SK-N-SH treated with all-trans-retinoic acid at 6 μM for 48 hours (cell line): ENCODE measurements around the gene NAV3.

Experiments used
- ATAC-seq: fragments of 200-7000 bp; cut with Tn5 transposase; 3 replicates; pipeline ENCODE4 v1.9.1; 2020; ENCODE audit warnings: mild to moderate bottlenecking, moderate library complexity
- ARNTL ChIP-seq: fragments of 450-650 bp; formaldehyde crosslinking; IDR thresholded peaks from 2 replicates; pipeline ENCODE4 v1.5.0; 2020; ENCODE audit warnings: low read depth, mild to moderate bottlenecking, moderate library complexity, borderline replicate concordance
- BACH2 ChIP-seq: fragments of 250-450 bp; sonication (Bioruptor Pico); IDR thresholded peaks from 2 replicates; pipeline ENCODE4 v1.9.0; 2021; ENCODE audit warnings: mild to moderate bottlenecking, borderline replicate concordance
- CSDC2 ChIP-seq: fragments of 250-450 bp; sonication (Bioruptor Pico); IDR thresholded peaks from 2 replicates; pipeline ENCODE4 v1.5.0; 2020; ENCODE audit warnings: mild to moderate bottlenecking, moderate library complexity
- ESRRG ChIP-seq: fragments of 250-450 bp; sonication (Bioruptor Pico); IDR thresholded peaks from 2 replicates; pipeline ENCODE4 v1.6.1; 2021; ENCODE audit warnings: mild to moderate bottlenecking
- GLIS3 ChIP-seq: fragments of 250-450 bp; sonication (Bioruptor Pico); IDR thresholded peaks from 2 replicates; pipeline ENCODE4 v1.5.0; 2020; ENCODE audit warnings: mild to moderate bottlenecking, moderate library complexity
- ISL1 ChIP-seq: fragments of 250-450 bp; sonication (Bioruptor Pico); IDR thresholded peaks from 2 replicates; pipeline ENCODE4 v2.1.2; 2022; ENCODE audit warnings: mild to moderate bottlenecking, moderate library complexity
- OSR1 ChIP-seq: fragments of 250-450 bp; sonication (Bioruptor Pico); IDR thresholded peaks from 2 replicates; pipeline ENCODE4 v1.8.0; 2022; ENCODE audit warnings: moderate library complexity, mild to moderate bottlenecking, inconsistent platforms
- PATZ1 ChIP-seq: fragments of 250-450 bp; sonication (Bioruptor Pico); IDR thresholded peaks from 2 replicates; pipeline ENCODE4 v1.8.0; 2020; ENCODE audit warnings: mild to moderate bottlenecking, moderate library complexity, borderline replicate concordance
- PPARA ChIP-seq: fragments of 250-450 bp; sonication (Bioruptor Pico); IDR thresholded peaks from 2 replicates; pipeline ENCODE4 v1.5.0; 2020; ENCODE audit warnings: mild to moderate bottlenecking, borderline replicate concordance
- RARB ChIP-seq: fragments of 250-450 bp; sonication (Bioruptor Pico); IDR thresholded peaks from 2 replicates; pipeline ENCODE4 v1.8.0; 2021; ENCODE audit warnings: mild to moderate bottlenecking, moderate library complexity
- SNAI2 ChIP-seq: fragments of 250-450 bp; sonication (Bioruptor Pico); IDR thresholded peaks from 2 replicates; pipeline ENCODE4 v1.5.0; 2020; ENCODE audit warnings: mild to moderate bottlenecking, moderate library complexity
- TCF4 ChIP-seq: fragments of 250-450 bp; sonication (Bioruptor Pico); IDR thresholded peaks from 2 replicates; pipeline ENCODE4 v1.8.0; 2021; ENCODE audit warnings: mild to moderate bottlenecking, moderate library complexity, borderline replicate concordance
- TOX ChIP-seq: fragments of 250-450 bp; sonication (Bioruptor Pico); IDR thresholded peaks from 2 replicates; pipeline ENCODE4 v1.8.0; 2021; ENCODE audit warnings: mild to moderate bottlenecking, moderate library complexity, borderline replicate concordance
- ZC3H10 ChIP-seq: fragments of 250-450 bp; sonication (Bioruptor Pico); IDR thresholded peaks from 2 replicates; pipeline ENCODE4 v1.5.1; 2021; ENCODE audit warnings: mild to moderate bottlenecking, moderate library complexity
- ZFP3 ChIP-seq: fragments of 250-450 bp; sonication (Bioruptor Pico); IDR thresholded peaks from 2 replicates; pipeline ENCODE4 v1.5.0; 2020; ENCODE audit warnings: mild to moderate bottlenecking, moderate library complexity
- ZFP30 ChIP-seq: fragments of 450-650 bp; formaldehyde crosslinking; IDR thresholded peaks from 2 replicates; pipeline ENCODE4 v1.5.0; 2022; ENCODE audit warnings: mild to moderate bottlenecking, moderate library complexity
- ZNF565 ChIP-seq: fragments of 450-650 bp; formaldehyde crosslinking; conservative IDR thresholded peaks from 2 replicates; pipeline ENCODE4 v1.5.0; 2020; ENCODE audit warnings: low read depth, mild to moderate bottlenecking, moderate library complexity
- ZNF70 ChIP-seq: fragments of 450-650 bp; formaldehyde crosslinking; IDR thresholded peaks from 2 replicates; pipeline ENCODE4 v1.5.0; 2020; ENCODE audit warnings: mild to moderate bottlenecking, moderate library complexity
- ZNF8 ChIP-seq: fragments of 450-650 bp; formaldehyde crosslinking; IDR thresholded peaks from 2 replicates; pipeline ENCODE4 v1.5.0; 2020; ENCODE audit warnings: mild to moderate bottlenecking, moderate library complexity
- TF ChIP-seq, protein P1 (sequence below): fragments of 250-450 bp; sonication (Bioruptor Pico); IDR thresholded peaks from 2 replicates; pipeline ENCODE4 v1.5.0; 2020; ENCODE audit warnings: mild to moderate bottlenecking, moderate library complexity
- TF ChIP-seq, protein P2 (sequence below): fragments of 250-450 bp; sonication (Bioruptor Pico); IDR thresholded peaks from 2 replicates; pipeline ENCODE4 v1.5.1; 2020; ENCODE audit warnings: low read depth, mild to moderate bottlenecking, moderate library complexity

NAV3 gene

GRCh38 chr12:78018939-78019338 lies 188.2 kb downstream of the NAV3 start:
- TF ChIP-seq TCF4 (CRISPR knock-in tag) (no peak), RARB (CRISPR knock-in tag) (no peak)
- ATAC-seq = no peak

DNA sequence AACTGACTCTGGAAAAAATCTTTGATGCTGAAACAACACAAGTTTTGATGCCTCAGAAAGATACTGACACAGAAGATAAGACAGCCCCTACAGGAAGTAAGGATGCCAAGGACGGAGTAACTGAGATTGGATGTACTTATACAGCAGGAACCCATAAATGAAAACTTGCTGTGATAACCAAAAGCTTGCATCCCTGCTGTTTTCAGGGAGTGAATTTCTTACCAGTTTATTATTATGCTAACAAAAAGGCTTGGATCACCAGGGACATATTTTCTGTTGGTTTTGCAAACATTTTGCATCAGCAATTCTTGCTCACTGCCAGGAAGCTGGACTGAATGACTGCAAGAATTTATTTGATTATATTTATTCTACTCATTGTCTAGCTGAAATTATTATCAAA lies 197.7 kb downstream of the NAV3 start:
- no peak for ATAC-seq
- TF ChIP-seq, protein P1, sequence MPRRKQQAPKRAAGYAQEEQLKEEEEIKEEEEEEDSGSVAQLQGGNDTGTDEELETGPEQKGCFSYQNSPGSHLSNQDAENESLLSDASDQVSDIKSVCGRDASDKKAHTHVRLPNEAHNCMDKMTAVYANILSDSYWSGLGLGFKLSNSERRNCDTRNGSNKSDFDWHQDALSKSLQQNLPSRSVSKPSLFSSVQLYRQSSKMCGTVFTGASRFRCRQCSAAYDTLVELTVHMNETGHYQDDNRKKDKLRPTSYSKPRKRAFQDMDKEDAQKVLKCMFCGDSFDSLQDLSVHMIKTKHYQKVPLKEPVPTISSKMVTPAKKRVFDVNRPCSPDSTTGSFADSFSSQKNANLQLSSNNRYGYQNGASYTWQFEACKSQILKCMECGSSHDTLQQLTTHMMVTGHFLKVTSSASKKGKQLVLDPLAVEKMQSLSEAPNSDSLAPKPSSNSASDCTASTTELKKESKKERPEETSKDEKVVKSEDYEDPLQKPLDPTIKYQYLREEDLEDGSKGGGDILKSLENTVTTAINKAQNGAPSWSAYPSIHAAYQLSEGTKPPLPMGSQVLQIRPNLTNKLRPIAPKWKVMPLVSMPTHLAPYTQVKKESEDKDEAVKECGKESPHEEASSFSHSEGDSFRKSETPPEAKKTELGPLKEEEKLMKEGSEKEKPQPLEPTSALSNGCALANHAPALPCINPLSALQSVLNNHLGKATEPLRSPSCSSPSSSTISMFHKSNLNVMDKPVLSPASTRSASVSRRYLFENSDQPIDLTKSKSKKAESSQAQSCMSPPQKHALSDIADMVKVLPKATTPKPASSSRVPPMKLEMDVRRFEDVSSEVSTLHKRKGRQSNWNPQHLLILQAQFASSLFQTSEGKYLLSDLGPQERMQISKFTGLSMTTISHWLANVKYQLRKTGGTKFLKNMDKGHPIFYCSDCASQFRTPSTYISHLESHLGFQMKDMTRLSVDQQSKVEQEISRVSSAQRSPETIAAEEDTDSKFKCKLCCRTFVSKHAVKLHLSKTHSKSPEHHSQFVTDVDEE = no peak
- TF ChIP-seq, all 23 proteins: peak for 0

DNA sequence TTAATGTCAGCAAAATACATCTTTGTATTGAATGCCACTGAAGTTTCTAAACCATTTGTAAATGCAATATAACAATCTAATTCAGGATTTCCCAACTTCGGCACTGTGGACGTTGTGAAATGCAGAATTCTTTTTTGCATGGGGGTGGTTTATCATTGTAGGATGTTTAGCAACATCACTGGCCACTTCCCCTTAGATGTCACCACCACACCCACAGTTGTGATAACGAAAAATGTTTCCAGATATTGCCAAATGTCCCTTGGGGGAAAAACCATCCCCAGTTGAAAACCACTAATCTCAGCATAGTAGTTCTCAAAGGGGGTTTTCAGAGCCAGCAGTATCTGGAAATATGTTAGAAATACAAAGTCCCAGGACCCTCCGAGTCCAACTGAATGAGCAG lies 203.3 kb downstream of the NAV3 start:
- TF ChIP-seq CSDC2 (CRISPR knock-in tag) (no peak), BACH2 (CRISPR knock-in tag) (no peak), ZNF70 (CRISPR knock-in tag) (no peak), ESRRG (no peak), ZFP30 (no peak), TOX (CRISPR knock-in tag) (no peak), ZFP3 (CRISPR knock-in tag) (no peak)
- TF ChIP-seq, protein P2, sequence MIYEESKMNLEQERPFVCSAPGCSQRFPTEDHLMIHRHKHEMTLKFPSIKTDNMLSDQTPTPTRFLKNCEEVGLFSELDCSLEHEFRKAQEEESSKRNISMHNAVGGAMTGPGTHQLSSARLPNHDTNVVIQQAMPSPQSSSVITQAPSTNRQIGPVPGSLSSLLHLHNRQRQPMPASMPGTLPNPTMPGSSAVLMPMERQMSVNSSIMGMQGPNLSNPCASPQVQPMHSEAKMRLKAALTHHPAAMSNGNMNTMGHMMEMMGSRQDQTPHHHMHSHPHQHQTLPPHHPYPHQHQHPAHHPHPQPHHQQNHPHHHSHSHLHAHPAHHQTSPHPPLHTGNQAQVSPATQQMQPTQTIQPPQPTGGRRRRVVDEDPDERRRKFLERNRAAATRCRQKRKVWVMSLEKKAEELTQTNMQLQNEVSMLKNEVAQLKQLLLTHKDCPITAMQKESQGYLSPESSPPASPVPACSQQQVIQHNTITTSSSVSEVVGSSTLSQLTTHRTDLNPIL (CRISPR knock-in tag) = no peak
- TF ChIP-seq, protein P1 = no peak
- ATAC-seq = no peak

DNA sequence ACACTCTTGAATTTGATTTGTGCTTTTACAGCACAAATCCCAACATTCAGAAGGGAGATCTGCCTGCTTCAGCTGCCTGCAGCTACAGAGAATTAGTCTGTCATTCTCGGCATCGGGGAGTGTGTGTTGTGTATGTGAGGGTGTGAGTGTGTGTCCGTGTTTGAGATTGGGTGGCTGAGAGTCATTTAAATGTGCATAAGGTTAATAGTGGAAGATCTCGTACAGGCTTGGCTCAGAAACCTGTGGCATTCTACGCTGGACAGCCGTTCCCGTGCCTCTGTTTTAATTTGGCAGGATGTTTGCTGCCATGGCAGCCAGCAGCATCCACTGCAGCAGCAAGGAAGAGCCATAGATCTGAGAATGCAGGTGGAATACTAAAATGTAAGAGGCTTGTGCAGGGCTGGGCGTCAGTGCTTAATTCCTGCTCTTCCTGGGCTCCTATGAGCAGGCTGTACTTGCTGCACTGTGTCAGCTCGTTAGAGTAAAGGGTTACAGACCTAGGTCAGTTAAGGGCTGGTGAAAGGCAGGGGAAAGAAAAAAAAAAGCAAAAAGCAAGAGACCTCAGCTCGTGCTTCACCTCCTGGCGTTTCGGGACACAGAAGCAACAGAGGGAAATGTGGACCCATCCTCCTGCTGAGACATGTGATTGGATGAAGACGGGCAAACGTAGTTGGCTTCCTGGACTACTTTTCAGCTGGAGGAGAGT lies 205.4 kb downstream of the NAV3 start:
- TF ChIP-seq GLIS3 = no peak
- no peak for TF ChIP-seq SNAI2
- no peak for TF ChIP-seq PATZ1 (CRISPR knock-in tag)
- no peak for TF ChIP-seq TOX (CRISPR knock-in tag)
- TF ChIP-seq PPARA = no peak
- no peak for TF ChIP-seq RARB (CRISPR knock-in tag)
- TF ChIP-seq, protein P2 (CRISPR knock-in tag) = no peak
- TF ChIP-seq TCF4 (CRISPR knock-in tag) = no peak
- TF ChIP-seq ZC3H10 (CRISPR knock-in tag) = no peak
- TF ChIP-seq, protein P1 = no peak
- TF ChIP-seq OSR1 (CRISPR knock-in tag) = no peak
- no peak for TF ChIP-seq ZFP3 (CRISPR knock-in tag)
- no peak for TF ChIP-seq BACH2 (CRISPR knock-in tag)
- no peak for TF ChIP-seq ESRRG
- no peak for TF ChIP-seq ISL1 (CRISPR knock-in tag)
- no peak for TF ChIP-seq ARNTL (CRISPR knock-in tag)
- TF ChIP-seq ZNF8 = no peak
- no peak for TF ChIP-seq ZNF565 (CRISPR knock-in tag)
- no peak for TF ChIP-seq ZNF70 (CRISPR knock-in tag)
- TF ChIP-seq CSDC2 (CRISPR knock-in tag) = no peak
- peak; percentile 59 for ATAC-seq
